GM19043 (cell line): ENCODE measurements around the gene TOR1AIP2.
"Not testable (repeated sequence)": the region's sequence is repeated elsewhere in the genome, so short reads cannot be mapped to it uniquely, and the experiment has no call there.

Experiments used
- ATAC-seq: cut with Tn5 transposase; IDR thresholded peaks from one replicate; pipeline ENCODE4 v1.9.1; 2021; ENCODE audit warnings: low read depth; ENCODE audit not compliant: unreplicated experiment

TOR1AIP2 gene

DNA sequence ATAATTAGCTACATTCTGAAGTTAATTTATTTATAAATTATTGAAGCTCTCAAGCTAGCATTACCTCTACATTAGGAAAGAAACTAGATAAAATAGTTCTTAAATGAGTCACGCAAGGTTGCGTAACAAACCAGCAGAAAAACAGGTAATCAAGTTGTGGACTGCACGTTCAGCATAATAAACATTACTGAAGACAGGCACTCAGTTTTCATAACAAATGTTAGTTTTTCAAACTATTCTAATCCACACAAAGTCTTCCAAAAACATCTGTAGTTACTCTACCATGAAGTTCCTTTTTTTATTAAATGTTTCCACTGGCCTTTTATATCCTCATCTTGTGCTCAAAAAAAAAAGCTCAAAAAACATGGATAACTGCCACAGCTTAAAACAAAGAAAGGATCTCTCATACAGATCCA is 1.3 kb downstream of the TOR1AIP2 start:
- no peak for ATAC-seq

DNA sequence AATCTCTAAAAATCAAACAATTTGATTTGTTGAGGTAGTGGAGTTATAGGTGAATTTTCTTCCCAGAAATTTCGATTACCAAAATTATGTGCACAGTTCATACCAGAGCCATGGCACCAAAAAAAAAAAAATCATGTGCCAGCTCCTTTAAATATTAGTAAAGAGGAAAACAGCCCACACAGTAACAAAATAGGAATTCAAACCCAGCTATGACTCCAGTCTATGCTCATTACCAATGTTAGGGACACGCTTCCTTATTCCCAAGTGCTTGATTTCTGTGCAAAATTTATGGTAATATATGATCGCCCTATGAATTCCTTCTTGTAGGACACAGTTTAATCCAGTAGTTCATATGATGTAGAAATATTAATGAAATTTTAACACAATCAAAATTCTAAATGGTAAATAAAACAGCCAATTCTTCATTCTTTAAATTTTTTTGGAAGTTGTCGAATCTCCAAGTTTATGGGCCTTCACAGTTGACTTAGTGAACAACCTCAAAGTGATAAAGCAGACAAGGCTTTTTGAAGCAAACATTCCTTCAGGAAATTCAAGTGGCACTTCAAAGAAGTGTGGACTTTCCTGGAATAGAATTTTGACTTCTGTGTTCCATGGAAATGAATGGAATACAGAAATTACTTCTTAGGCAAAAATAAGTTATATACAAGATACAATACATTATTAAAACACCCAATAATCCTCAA is 1.9 kb downstream of the TOR1AIP2 start:
- no peak for ATAC-seq

DNA sequence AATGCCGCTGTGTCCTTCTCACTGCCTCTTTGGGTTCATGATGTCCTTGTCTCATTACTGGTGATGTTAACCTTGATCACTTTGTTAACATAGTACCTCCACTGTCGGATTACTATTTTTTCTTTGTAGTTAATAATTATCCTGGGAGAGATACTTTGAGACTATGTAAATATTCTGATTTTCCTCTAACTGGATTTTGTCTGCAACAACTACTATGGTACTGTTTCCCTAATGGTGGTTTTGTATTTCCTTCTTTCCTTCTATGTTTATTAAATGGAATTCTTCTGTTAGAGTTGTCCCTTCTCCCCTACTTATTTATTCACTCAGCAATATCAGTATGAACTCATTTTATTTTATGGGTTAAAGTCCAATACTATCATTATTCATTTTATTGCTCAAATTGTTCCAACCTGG is 4.2 kb downstream of the TOR1AIP2 start:
- ATAC-seq = no peak

DNA sequence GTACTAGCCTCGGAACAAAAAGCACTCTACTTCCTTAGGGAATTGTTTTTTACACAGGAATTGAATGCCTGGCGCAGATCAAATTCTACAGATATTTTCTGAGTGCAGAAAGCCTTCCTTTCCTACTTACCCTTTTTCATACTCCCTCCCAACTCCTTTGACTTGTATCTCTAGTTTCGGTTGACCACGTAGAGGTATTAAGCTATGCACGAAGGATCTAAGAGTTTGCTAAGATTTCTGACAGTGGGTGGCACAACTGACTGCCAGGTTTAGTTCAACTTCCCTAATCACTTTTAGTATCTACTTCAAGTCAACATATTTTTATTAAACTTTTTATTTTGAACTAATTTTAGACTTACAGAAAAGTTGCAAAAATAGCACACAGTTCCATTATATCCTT is 5.0 kb downstream of the TOR1AIP2 start:
- ATAC-seq = no peak

DNA sequence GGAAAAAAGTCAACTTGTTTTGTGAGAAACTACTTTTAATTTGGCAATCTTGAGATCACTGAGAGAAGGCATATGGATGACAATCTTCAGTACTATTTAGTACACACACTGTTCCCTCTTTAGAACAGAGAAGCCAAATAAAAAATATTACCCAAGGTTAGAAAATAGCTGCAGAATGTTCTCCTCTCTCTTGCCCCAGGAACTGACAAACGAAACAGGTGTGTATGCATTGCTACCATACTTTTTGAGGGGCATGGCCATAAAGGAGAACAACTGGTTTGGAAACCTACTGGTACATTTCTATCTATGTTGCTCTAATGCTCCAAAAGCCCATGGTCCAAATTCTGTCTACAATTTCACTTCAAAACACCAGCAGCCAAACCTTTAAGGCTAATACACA is 5.7 kb downstream of the TOR1AIP2 start:
- ATAC-seq = no peak

DNA sequence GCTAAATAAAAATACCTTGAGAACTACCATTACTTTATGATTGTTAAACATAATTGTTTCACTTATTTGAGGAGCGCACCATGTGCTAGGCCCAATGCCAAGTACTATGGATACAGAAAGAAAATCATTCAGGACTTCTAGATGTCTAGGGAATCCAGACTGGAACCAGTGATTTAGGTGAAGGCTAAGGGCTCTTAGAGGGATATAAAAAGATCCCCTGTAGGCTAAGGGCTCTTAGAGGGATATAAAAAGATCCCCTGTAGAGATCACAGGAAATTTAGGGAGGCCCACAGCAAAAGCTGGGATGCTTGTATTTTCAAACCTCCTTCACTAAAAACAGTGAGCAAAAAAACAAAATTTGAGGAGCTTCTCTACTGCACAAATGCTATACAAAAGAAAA is 6.7 kb downstream of the TOR1AIP2 start:
- no peak for ATAC-seq

DNA sequence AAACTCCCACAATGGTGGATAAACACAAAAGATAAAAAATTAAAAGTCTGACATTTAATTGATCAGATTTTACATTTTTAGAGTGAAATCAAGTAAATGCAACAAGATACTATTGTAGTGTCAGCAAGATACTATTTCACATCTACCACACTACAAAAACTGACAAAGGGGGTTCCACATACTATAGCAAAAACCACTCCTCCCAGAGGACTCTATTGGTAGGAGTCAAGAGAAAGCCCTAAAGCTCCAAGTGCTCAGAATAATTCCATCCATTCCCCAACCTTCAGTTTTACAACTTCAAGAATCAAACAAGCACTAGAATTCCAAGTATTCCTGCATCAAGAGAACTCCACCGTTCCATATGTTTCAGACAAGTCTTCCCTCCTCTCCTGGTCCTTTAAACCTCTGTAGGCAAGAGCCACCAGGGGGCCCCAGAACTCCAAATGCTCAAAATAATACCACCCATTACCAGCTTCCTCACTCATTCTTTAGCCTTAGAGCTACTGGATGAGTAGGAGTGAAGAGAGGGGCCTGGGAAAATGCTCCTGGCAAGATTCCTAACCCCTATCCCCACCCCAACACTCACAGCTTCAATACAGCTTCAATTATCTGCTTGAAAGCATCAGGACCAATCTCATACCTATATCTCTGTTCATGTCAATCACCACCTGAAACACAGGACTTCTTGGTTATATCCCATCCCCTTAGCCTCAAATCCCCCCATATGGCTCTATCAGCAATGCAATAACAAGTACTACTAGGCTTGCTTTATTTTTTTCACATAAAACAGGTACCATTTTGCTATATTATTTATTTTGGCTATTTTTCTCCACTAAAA is 9.9 kb downstream of the TOR1AIP2 start:
- no peak for ATAC-seq

DNA sequence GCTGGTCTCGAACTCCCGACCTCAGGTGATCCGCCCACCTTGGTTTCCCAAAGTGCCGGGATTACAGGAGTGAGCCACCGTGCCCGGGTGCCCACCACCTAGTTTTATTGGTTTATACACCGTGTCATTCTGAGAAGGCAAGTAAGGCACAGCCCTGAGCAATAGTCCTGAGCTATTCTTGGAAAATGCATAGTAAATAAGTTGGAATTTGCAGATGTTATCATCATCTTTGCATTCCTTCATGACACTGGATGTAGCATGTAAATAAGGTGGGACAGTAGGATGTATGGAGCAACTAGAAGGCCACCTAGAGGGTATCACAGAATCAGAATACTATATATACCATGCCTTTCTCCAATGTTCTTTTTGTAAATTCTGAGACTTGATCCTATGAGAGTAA is 11.0 kb downstream of the TOR1AIP2 start:
- ATAC-seq = no peak

DNA sequence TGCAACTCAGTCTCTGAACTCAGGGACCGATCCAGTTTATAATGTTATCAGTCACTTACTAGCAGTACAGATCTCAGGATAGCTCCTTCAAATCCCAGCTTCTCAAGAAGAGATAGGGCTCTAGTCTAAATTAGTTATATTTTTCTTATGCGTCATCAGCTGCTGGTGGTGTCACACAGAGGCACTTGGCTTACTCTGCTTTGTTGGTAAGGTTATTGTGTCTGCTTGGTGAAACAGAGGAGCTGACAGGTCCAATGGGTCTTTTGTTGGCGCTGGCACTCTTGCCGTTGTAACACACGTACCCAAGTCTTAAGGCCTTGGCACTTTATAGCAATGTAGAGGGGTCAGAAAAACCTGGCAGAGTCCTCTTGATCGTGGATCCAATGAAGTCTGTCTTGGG is 12.2 kb downstream of the TOR1AIP2 start:
- no peak for ATAC-seq

DNA sequence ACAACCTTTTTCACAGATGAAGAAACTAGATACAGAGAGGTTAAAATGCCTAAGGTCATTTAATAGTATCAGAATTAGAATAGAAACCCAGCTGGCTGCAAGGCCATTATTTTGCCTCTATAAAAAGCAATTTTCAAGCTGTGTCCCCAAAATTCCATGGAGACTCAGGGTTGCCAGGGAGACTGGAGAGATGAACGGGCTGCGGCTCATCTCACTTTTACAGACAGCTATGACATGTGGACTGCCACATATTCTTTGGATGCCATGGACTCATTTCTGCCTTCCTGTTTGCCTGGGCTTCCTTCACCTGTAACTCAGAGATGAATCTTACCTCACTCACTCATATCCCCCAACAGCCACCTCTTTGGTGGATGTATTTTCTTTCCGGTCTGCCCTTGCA is 17.0 kb downstream of the TOR1AIP2 start:
- ATAC-seq = no peak

DNA sequence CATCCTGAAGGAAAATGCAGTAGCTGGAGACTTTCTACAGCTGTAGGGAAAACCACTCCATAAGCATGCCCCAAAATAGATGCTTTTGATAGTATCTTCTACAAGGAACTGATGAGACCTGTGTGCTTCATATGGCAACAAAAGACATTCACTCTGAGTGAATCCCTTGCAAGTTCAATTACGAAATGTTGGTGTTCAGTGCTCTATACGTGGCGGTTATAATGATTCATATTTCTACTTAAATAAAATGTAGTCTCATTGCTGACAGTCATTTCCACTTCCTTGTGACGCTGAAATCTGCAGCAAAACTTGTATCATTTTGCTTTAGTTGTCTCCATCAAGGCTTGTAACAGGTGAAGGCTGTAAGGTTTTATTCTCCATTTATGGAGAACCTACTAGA is 20.6 kb downstream of the TOR1AIP2 start:
- ATAC-seq = no peak

DNA sequence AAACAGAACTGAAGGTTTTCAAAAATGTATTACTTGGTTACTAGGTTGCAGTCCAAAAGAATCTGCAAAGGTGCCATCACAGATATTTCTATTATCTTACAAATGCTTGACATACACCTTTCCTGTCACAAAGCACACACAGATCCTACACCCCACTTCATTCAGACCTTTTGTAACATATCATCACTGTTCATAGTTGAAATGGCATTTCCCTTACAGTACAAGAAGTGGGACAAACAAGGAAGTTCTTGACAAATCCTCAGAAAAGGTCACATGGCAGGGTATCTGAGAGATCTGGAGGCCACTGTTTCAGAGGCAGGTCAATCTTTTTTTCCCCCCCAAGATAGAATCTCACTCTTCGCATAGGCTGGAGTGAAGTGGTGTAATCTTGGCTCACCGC is 21.3 kb downstream of the TOR1AIP2 start:
- ATAC-seq = no peak

DNA sequence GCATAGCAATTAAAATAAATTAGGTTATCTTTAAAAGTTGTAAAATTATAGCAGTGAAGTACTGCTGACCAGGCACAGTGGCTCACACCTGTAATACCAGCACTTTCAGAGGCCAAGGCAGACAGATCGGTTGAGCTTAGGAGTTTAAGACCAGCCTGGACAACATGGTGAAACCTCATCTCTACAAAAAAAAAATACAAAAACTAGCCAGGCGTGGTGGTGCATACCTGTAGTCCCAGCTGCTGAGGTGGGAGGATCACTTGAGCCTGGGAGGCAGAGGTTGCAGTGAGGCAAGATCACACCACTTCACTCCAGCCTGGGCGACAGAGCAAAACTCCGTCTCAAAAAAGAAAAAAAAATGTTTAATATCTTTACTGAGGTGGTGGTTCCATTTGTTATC is 21.8 kb downstream of the TOR1AIP2 start:
- ATAC-seq = not testable (repeated sequence)

DNA sequence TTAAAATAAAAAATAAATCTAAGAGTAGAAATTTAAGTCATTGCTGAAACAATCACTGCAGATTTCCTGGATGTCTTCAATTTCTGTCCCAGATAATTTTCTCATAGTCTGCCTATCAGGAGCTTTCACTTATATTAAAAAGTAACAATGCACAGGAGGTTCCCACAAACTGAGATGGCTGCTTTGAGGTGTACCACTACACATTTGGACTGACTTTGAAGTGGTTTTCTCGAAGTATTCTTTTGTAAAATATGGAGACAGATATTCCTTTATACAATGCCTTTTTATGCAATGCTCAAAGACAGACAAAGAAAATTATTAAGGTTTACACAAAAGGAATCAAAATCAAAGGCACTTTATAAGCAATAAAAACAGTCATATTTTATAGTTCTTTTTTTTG is 24.5 kb downstream of the TOR1AIP2 start:
- no peak for ATAC-seq

DNA sequence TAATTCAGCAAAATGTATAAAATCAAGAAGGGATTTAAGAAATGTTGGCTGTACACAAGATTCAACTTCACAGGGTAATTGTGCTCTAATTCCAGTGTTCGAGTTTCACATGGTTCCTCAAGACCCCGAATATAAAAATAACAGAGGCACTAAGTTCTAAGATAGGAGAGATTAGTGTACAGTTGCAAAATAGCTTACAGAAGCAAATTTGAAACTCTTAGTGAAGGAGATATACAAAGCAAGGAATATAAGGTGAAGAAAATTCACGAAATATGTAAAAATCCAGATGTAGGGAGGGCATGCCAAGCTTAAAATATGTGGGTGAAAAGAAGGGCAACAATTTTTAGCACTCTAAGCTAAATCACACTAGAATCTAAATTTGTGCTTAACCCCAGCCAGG is 29.4 kb downstream of the TOR1AIP2 start:
- no peak for ATAC-seq

DNA sequence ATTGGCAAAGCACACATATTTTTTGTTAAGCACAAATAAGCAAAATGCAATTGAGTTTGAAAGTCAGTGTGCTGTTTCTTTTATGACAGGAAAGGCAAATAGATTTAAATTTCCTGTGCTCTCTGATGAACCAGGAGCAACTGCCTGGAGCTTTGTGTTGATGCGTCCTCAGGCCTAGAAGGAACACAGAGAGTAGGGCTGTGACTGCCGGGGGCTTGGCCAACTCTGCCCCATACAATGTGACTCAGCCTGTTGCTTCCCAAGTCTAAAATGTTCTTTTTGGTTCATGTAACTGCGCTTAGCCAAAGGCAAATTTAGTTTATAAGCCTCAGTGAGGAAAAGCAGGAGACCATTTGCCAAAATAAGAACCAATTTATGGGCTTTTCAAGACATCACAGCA is 37.5 kb downstream of the TOR1AIP2 start:
- no peak for ATAC-seq

DNA sequence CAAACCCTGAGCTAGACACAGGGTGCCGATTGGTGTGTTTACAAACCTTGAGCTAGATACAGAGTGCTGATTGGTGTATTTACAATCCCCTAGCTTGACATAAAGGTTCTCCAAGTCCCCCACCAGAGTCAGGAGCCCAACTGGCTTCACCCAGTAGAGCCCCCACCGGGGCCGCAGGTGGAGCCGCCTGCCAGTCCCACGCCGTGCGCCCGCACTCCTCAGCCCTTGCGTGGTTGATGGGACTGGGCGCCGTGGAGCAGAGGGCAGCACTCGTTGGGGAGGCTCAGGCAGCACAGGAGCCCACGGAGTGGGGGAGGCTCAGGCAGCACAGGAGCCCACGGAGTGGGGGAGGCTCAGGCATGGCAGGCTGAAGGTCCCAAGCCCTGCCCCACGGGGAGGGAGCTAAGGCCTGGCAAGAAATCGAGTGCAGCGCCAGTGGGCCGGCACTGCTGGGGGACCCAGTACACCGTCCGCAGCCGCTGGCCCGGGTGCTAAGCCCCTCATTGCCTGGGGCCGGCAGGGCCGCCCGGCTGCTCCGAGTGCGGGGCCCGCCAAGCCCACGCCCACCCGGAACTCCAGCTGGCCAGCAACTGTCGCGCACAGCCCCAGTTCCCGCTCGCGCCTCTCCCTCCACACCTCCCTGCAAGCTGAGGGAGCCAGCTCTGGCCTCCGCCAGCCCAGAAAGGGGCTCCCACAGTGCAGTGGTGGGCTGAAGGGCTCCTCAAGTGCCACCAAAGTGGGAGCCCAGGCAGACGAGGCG is 40.7 kb downstream of the TOR1AIP2 start:
- ATAC-seq = not testable (repeated sequence)

DNA sequence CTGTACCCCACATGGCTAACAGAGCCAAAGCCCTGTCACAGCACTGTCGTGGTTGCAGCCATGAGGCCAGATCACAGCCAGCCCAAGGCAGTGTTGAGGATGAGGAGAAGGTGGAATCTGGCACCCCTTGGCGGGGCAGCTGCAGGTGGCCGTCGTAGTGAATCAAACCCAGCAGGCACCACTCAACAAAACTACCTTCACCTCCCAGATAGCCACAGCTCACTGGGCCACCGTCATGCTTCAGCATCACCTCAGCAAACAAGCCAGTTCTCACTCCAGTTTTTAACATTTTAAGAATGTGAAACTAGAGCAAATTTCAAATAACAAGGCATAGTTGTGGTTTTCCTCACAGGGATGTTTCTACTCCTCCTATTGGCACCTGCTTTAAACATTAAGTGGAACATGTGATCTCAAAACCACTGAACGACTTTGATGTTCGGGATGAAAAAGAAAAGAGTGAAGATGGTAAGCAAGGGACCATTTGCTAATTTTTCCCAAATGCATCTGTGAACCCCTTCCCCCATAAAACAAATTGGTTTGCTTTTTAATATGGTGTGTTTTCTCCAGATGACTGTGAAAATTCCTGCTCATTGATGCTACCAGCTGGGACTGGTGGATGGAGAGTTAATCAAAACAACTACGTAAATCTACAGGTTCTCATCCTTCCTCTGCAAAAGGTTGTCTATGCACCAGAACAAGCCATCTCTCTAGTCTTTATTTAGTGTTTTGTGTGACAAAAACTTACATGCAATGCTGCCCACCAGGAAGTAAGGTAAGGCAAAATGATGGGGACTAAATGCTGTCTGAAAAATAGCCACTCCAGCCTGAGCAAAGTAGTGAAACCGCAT is 45.5 kb downstream of the TOR1AIP2 start:
- ATAC-seq = no peak

DNA sequence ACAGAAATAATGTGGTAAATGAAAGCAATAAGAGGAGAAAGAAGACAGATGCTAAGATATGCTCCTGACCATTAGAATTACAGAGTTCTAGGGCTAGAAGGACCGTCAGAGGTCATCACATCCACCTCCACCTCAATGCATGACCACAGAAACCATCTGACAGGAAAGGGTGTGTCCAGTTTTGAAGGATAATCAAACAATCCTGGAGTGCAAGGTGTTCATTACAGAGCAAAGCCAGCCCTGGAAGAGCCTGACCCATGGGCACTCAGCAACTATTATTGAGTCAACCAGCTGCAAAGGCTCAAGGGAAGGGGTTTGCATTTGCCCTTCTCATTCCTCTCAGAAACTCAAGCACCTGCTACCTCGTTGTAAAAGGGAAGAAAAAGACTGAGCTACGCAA is 46.4 kb downstream of the TOR1AIP2 start:
- no peak for ATAC-seq

DNA sequence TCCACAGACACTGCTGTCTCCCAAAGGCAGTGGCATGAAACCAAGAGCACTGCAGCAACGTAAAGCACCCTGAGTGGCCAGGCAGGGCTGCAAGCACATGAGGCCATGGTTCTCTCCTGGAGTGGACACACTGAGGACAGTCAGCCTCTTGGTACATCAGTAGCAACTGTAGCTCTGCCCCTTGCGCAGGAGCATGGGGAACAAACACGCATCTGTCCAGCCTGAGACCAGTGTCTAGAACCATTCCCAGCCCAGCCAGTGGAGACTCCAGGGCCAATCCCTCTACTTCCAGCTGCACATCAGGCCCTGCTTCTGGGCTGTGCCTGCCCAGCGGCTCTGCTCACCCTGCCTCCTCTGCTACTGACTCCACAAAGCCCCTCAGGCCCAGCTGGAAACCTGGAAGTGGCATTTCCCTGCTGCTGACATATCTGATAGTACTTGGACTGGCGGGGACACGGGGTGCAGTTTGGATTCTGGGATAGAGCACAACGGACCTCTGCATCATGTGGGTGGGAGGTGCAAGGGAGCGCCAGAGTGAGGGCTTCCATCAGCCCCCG is 49.0 kb downstream of the TOR1AIP2 start:
- no peak for ATAC-seq
